A549 (cell line): ENCODE measurements around the gene TRAF1. TPM values are rescaled to one million over a fixed set of nuclear protein-coding genes. Genes with fewer than 3 reads are reported as not detected.

Experiments
- ATAC-seq, 2 experiments: fragments of 200-7000 bp in 1 of 2; fragments of >200 bp in 1 of 2; cut with Nextera tagmentation in 1 of 2; cut with Tn5 transposase in 1 of 2; 3 replicates each; pipeline versions ENCODE4 v1.8.0 to v1.9.1; 2018 to 2020; ENCODE audit warnings: mild to moderate bottlenecking in 1 of 2, moderate library complexity in 1 of 2
- CTCF ChIA-PET: fragments of 300-600 bp; sonication (Branson Sonifier 250); formaldehyde crosslinking; extraction: SDS; loops from one replicate; lab custom pipeline; 2021; ENCODE audit warnings: antibody characterized with exemption, inconsistent platforms; lab: Yijun Ruan, JAX
- POLR2A ChIA-PET: fragments of 350-600 bp; formaldehyde crosslinking; extraction: SDS; loops from one replicate; lab custom pipeline; 2021; ENCODE audit warnings: antibody characterized with exemption, inconsistent platforms; lab: Yijun Ruan, JAX
- DNase-seq, 2 experiments: peaks; one replicate each; pipeline versions ENCODE4 v3.0.0 to v3.0.0-alpha.2; 2011 to 2016; ENCODE audit warnings: low read depth in 1 of 2, low spot score in 1 of 2
- FAIRE-seq: peaks from 2 replicates; lab custom pipeline; 2011; peaks lifted over from hg19 to GRCh38; lab: Jason Lieb, UNC
- H3K27ac ChIP-seq, 2 experiments: fragments of >200 bp; sonication (Bioruptor Twin); formaldehyde crosslinking; 3 replicates each; pipeline ENCODE4 v1.5.1; 2016 to 2017
- H3K4me1 ChIP-seq: fragments of >200 bp; sonication (Bioruptor Twin); formaldehyde crosslinking; 3 replicates; pipeline ENCODE4 v1.6.1; 2016
- H3K4me2 ChIP-seq: fragments of >200 bp; sonication (Bioruptor Twin); formaldehyde crosslinking; 3 replicates; pipeline ENCODE4 v1.6.1; 2016
- H3K4me3 ChIP-seq: fragments of >200 bp; sonication (Bioruptor Twin); formaldehyde crosslinking; 3 replicates; pipeline ENCODE4 v1.5.1; 2016
- H3K9me3 ChIP-seq: fragments of >200 bp; sonication (Bioruptor Twin); formaldehyde crosslinking; 3 replicates; pipeline ENCODE4 v1.6.1; 2016
- BCL3 ChIP-seq: fragments of >200 bp; sonication (Bioruptor Twin); formaldehyde crosslinking; IDR thresholded peaks from 3 replicates; pipeline ENCODE4 v1.6.1; 2016
- CHD4 ChIP-seq: fragments of 200-600 bp; sonication (generic); IDR thresholded peaks from 2 replicates; pipeline ENCODE4 v1.6.1; 2016; ENCODE audit warnings: antibody characterized with exemption, mild to moderate bottlenecking, borderline replicate concordance
- FOXS1 ChIP-seq: fragments of 250-450 bp; sonication (Bioruptor Pico); IDR thresholded peaks from 2 replicates; pipeline ENCODE4 v1.5.0; 2020; ENCODE audit warnings: mild to moderate bottlenecking, moderate library complexity
- GATA3 ChIP-seq: IDR thresholded peaks from 2 replicates; pipeline ENCODE4 v1.6.1; 2012; ENCODE audit warnings: borderline replicate concordance
- HOXA7 ChIP-seq: fragments of 250-450 bp; sonication (Bioruptor Pico); IDR thresholded peaks from 2 replicates; pipeline ENCODE4 v1.5.0; 2020; ENCODE audit warnings: mild to moderate bottlenecking, moderate library complexity
- JUN ChIP-seq, 2 experiments: fragments of >200 bp; sonication (Bioruptor Twin); formaldehyde crosslinking; IDR thresholded peaks; 2 replicates in 1 of 2; 3 replicates in 1 of 2; pipeline ENCODE4 v1.6.1; 2016 to 2017
- JUNB ChIP-seq: fragments of >200 bp; sonication (Bioruptor Twin); formaldehyde crosslinking; IDR thresholded peaks from 2 replicates; pipeline ENCODE4 v1.6.1; 2016
- MAFK ChIP-seq: fragments of 450-650 bp; IDR thresholded peaks from 2 replicates; pipeline ENCODE4 v1.6.1; 2014; ENCODE audit not compliant: partially characterized antibody
- POLR2A ChIP-seq: IDR thresholded peaks from 2 replicates; pipeline ENCODE4 v1.6.1; 2012; ENCODE audit warnings: mild to moderate bottlenecking, low read length
- RARB ChIP-seq: fragments of 250-450 bp; sonication (Bioruptor Pico); IDR thresholded peaks from 2 replicates; pipeline ENCODE4 v1.8.0; 2021; ENCODE audit warnings: mild to moderate bottlenecking, moderate library complexity
- REST ChIP-seq: fragments of 200-600 bp; sonication (generic); IDR thresholded peaks from 2 replicates; pipeline ENCODE4 v1.6.1; 2016; ENCODE audit warnings: antibody characterized with exemption, mild to moderate bottlenecking, moderate library complexity
- RFX5 ChIP-seq: fragments of 450-650 bp; IDR thresholded peaks from 2 replicates; pipeline ENCODE4 v1.7.1; 2014; ENCODE audit warnings: antibody characterized with exemption, mild to moderate bottlenecking, moderate library complexity
- RNF2 ChIP-seq: fragments of 200-600 bp; sonication (generic); IDR thresholded peaks from 2 replicates; pipeline ENCODE4 v1.6.1; 2016; ENCODE audit warnings: low read depth, mild to moderate bottlenecking, antibody characterized with exemption, moderate library complexity, borderline replicate concordance
- ZFP36 ChIP-seq: fragments of 450-650 bp; IDR thresholded peaks from 2 replicates; pipeline ENCODE4 v1.6.1; 2014; ENCODE audit warnings: borderline replicate concordance; ENCODE audit not compliant: partially characterized antibody
- ZNF302 ChIP-seq: fragments of 250-450 bp; sonication (Bioruptor Pico); IDR thresholded peaks from 2 replicates; pipeline ENCODE4 v1.9.0; 2021; ENCODE audit warnings: inconsistent platforms, mild to moderate bottlenecking, moderate library complexity
- ZSCAN20 ChIP-seq: fragments of 250-450 bp; sonication (Bioruptor Pico); IDR thresholded peaks from 2 replicates; pipeline ENCODE4 v1.8.0; 2022; ENCODE audit warnings: mild to moderate bottlenecking, moderate library complexity
- WGBS: methylation state at CpG from one replicate; pipeline ENCODE4 v1.1.6; 2017; ENCODE audit errors: missing lambda C conversion rate; 5-methylcytosine and 5-hydroxymethylcytosine counted together
- polyA plus RNA-seq, 4 experiments: library from polyadenylated mRNA; depleted of rRNA in 3 of 4; stranded (reverse); fragments of >200 nt; fragmentation: RNase III in 1 of 4; extraction: RNeasy Plus Mini Kit Qiagen cat#74134 plus additional on column Dnase treatment in 1 of 4; gene quantifications; 2 replicates in 3 of 4; 3 replicates in 1 of 4; pipeline ENCODE4 v1.2.3, GENCODE V29; 2011 to 2017
- TF ChIP-seq, protein P1 (sequence below): fragments of 250-450 bp; sonication (Bioruptor Pico); IDR thresholded peaks from 2 replicates; pipeline ENCODE4 v1.5.0; 2020; ENCODE audit warnings: low read depth, mild to moderate bottlenecking, moderate library complexity
- TF ChIP-seq, protein P2 (sequence below): IDR thresholded peaks from 2 replicates; pipeline ENCODE4 v1.6.1; 2012; ENCODE audit warnings: low read depth, borderline replicate concordance
- TF ChIP-seq, protein P3 (sequence below): fragments of 150-350 bp; IDR thresholded peaks from 2 replicates; pipeline ENCODE4 v1.6.1; 2014; ENCODE audit warnings: low read depth, mild to moderate bottlenecking, low read length
- TF ChIP-seq, protein P4 (sequence below): fragments of >200 bp; sonication (Bioruptor Twin); formaldehyde crosslinking; IDR thresholded peaks from 2 replicates; pipeline ENCODE4 v1.6.1; 2016

The TRAF1 gene
- polyA plus RNA-seq, 2 of the 4 experiments (the other 2 are of a cell fraction): 2.0 to 3.4 TPM

- no peak for TF ChIP-seq JUN (IDR thresholded peaks at IDR 0.05)
- no peak for TF ChIP-seq BCL3
- TF ChIP-seq ZNF302 (CRISPR knock-in tag): no peak
- TF ChIP-seq, all 56 proteins: peak for 0
Observed at GRCh38 chr9:120920806-120921178, 5.8 kb downstream of the TRAF1 start (continued).

GRCh38 chr9:120919843-120920805 is 6.5 kb downstream of the TRAF1 start:
- POLR2A ChIA-PET: interaction anchor here (0.5 to 1.8 kb wide), 2 partner anchors 9 to 69 kb away, joined by 3 to 7 read pairs; no protein-coding TSS in a partner anchor
- no peak for DNase-seq
- H3K27ac ChIP-seq: peak overlapping the region in 1 of 2 experiments; percentile 6; a peak in 1 of 6 replicates
- H3K4me2 ChIP-seq: no peak overlapping the region
- TF ChIP-seq HOXA7: no peak
- no peak for TF ChIP-seq ZSCAN20 (CRISPR knock-in tag)
- TF ChIP-seq, protein P1, sequence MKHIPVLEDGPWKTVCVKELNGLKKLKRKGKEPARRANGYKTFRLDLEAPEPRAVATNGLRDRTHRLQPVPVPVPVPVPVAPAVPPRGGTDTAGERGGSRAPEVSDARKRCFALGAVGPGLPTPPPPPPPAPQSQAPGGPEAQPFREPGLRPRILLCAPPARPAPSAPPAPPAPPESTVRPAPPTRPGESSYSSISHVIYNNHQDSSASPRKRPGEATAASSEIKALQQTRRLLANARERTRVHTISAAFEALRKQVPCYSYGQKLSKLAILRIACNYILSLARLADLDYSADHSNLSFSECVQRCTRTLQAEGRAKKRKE (CRISPR knock-in tag): no peak
- TF ChIP-seq MAFK: no peak
- TF ChIP-seq, protein P2, sequence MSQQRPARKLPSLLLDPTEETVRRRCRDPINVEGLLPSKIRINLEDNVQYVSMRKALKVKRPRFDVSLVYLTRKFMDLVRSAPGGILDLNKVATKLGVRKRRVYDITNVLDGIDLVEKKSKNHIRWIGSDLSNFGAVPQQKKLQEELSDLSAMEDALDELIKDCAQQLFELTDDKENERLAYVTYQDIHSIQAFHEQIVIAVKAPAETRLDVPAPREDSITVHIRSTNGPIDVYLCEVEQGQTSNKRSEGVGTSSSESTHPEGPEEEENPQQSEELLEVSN: no peak
- no peak for TF ChIP-seq ZFP36
- no peak for TF ChIP-seq GATA3
- TF ChIP-seq FOXS1 (CRISPR knock-in tag): no peak
- TF ChIP-seq, protein P3, sequence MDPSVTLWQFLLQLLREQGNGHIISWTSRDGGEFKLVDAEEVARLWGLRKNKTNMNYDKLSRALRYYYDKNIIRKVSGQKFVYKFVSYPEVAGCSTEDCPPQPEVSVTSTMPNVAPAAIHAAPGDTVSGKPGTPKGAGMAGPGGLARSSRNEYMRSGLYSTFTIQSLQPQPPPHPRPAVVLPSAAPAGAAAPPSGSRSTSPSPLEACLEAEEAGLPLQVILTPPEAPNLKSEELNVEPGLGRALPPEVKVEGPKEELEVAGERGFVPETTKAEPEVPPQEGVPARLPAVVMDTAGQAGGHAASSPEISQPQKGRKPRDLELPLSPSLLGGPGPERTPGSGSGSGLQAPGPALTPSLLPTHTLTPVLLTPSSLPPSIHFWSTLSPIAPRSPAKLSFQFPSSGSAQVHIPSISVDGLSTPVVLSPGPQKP: no peak
- TF ChIP-seq CHD4: no peak
- no peak for TF ChIP-seq POLR2A
- TF ChIP-seq, protein P4, sequence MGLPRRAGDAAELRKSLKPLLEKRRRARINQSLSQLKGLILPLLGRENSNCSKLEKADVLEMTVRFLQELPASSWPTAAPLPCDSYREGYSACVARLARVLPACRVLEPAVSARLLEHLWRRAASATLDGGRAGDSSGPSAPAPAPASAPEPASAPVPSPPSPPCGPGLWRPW: no peak
- TF ChIP-seq JUNB: no peak
- TF ChIP-seq JUN (IDR thresholded peaks at IDR 0.05): no peak
- TF ChIP-seq REST: no peak
- no peak for TF ChIP-seq RARB
- TF ChIP-seq RFX5: no peak
- TF ChIP-seq RNF2: no peak
- TF ChIP-seq, all 56 proteins: peak for 0
- H3K9me3 ChIP-seq: no peaks in the 10 kb centered on the region
- CTCF ChIA-PET: interaction anchor here (0.6 to 10.4 kb wide), 5 partner anchors 9 to 45 kb away, joined by 3 to 66 read pairs (median 3); no protein-coding TSS in a partner anchor
- WGBS: 82% methylated on average over 6 of the region's 6 CpGs
- no peak overlapping the region for H3K4me3 ChIP-seq
- FAIRE-seq (no peak), ATAC-seq (peak in 1 of 2 experiments; percentile 25; a peak in 2 of 6 replicates)
- H3K4me1 ChIP-seq: peaks cover 3% of the 10 kb centered on the region; the same call in 1 of the 3 replicates
